ENCODE data around the gene KLHL8. TPM values are rescaled to one million over a fixed set of nuclear protein-coding genes. Genes with fewer than 3 reads are reported as not detected.
"Not testable (repeated sequence)": the region's sequence is repeated elsewhere in the genome, so short reads cannot be mapped to it uniquely, and the experiment has no call there.

KLHL8 gene
- total RNA-seq, 1 experiment from 2014 or later, result 4.6 TPM

GRCh38 chr4:87174672-87175071 is 45.7 kb downstream of the KLHL8 start:
- Histone ChIP-seq H3K36me3 (replicated peaks; ENCODE audit: control insufficient read depth, insufficient read depth, low read length) (no peaks in the 10 kb centered on the region), H3K27me3 (ENCODE audit: control insufficient read depth, insufficient read depth, low read length) (no peaks in the 10 kb centered on the region), H3K4me3 (ENCODE audit: insufficient read depth, low read depth, low read length) (no peak overlapping the region)
- DNase-seq, result no peak

GRCh38 chr4:87171944-87172343 is 48.5 kb downstream of the KLHL8 start:
- Histone ChIP-seq H3K27me3 (ENCODE audit: control insufficient read depth, insufficient read depth, low read length) (no peaks in the 10 kb centered on the region), H3K36me3 (replicated peaks; ENCODE audit: control insufficient read depth, insufficient read depth, low read length) (no peaks in the 10 kb centered on the region), H3K4me3 (ENCODE audit: insufficient read depth, low read depth, low read length) (no peak overlapping the region)
- DNase-seq, result no peak

GRCh38 chr4:87166296-87166854 is 54.0 kb downstream of the KLHL8 start:
- no peak overlapping the region for H3K4me3 ChIP-seq (ENCODE audit: insufficient read depth, low read depth, low read length)
- no peaks in the 10 kb centered on the region; the same call in 1 of the 2 replicates for H3K36me3 ChIP-seq (replicated peaks; ENCODE audit: control insufficient read depth, insufficient read depth, low read length)
- H3K27me3 ChIP-seq (ENCODE audit: control insufficient read depth, insufficient read depth, low read length), result no peaks in the 10 kb centered on the region
- no peak for DNase-seq

GRCh38 chr4:87165892-87166291 is 54.5 kb downstream of the KLHL8 start:
- H3K4me3 ChIP-seq (ENCODE audit: insufficient read depth, low read depth, low read length), result no peak overlapping the region
- H3K27me3 ChIP-seq (ENCODE audit: control insufficient read depth, insufficient read depth, low read length), result no peaks in the 10 kb centered on the region
- H3K36me3 ChIP-seq (replicated peaks; ENCODE audit: control insufficient read depth, insufficient read depth, low read length), result no peaks in the 10 kb centered on the region; the same call in 1 of the 2 replicates
- DNase-seq, result no peak

GRCh38 chr4:87153078-87153870 is 67.1 kb downstream of the KLHL8 start:
- Histone ChIP-seq H3K27me3 (ENCODE audit: control insufficient read depth, insufficient read depth, low read length) (no peaks in the 10 kb centered on the region), H3K36me3 (replicated peaks; ENCODE audit: control insufficient read depth, insufficient read depth, low read length) (no peaks in the 10 kb centered on the region), H3K4me3 (ENCODE audit: insufficient read depth, low read depth, low read length) (no peak overlapping the region)
- DNase-seq, result no peak

GRCh38 chr4:87152310-87153041 is 67.9 kb downstream of the KLHL8 start:
- Histone ChIP-seq H3K4me3 (ENCODE audit: insufficient read depth, low read depth, low read length) (no peak overlapping the region), H3K27me3 (ENCODE audit: control insufficient read depth, insufficient read depth, low read length) (no peaks in the 10 kb centered on the region), H3K36me3 (replicated peaks; ENCODE audit: control insufficient read depth, insufficient read depth, low read length) (no peaks in the 10 kb centered on the region)
- DNase-seq, result no peak

- Histone ChIP-seq H3K27me3 (ENCODE audit: control insufficient read depth, insufficient read depth, low read length) (no peaks in the 10 kb centered on the region), H3K36me3 (replicated peaks; ENCODE audit: control insufficient read depth, insufficient read depth, low read length) (no peaks in the 10 kb centered on the region), H3K4me3 (ENCODE audit: insufficient read depth, low read depth, low read length) (no peak overlapping the region)
- no peak for DNase-seq
Observed at GRCh38 chr4:87151730-87152129, 68.7 kb downstream of the KLHL8 start.

GRCh38 chr4:87150498-87151261 is 69.7 kb downstream of the KLHL8 start:
- H3K4me3 ChIP-seq (ENCODE audit: insufficient read depth, low read depth, low read length), result no peak overlapping the region

GRCh38 chr4:87147116-87147515 is 73.3 kb downstream of the KLHL8 start:
- Histone ChIP-seq H3K36me3 (replicated peaks; ENCODE audit: control insufficient read depth, insufficient read depth, low read length) (no peaks in the 10 kb centered on the region), H3K27me3 (ENCODE audit: control insufficient read depth, insufficient read depth, low read length) (no peaks in the 10 kb centered on the region), H3K4me3 (ENCODE audit: insufficient read depth, low read depth, low read length) (no peak overlapping the region)
- no peak for DNase-seq

More at GRCh38 chr4:87150498-87151261, 69.7 kb downstream of the KLHL8 start:
- Histone ChIP-seq H3K27me3 (ENCODE audit: control insufficient read depth, insufficient read depth, low read length) (no peaks in the 10 kb centered on the region), H3K36me3 (replicated peaks; ENCODE audit: control insufficient read depth, insufficient read depth, low read length) (no peaks in the 10 kb centered on the region)
- DNase-seq, result peak; percentile 48

GRCh38 chr4:87145934-87146333 is 74.5 kb downstream of the KLHL8 start:
- DNase-seq; H3K36me3 ChIP-seq (replicated peaks; ENCODE audit: control insufficient read depth, insufficient read depth, low read length); H3K4me3 ChIP-seq (ENCODE audit: insufficient read depth, low read depth, low read length); H3K27me3 ChIP-seq (ENCODE audit: control insufficient read depth, insufficient read depth, low read length): not testable (repeated sequence)

GRCh38 chr4:87144356-87144755 is 76.1 kb downstream of the KLHL8 start:
- Histone ChIP-seq H3K4me3 (ENCODE audit: insufficient read depth, low read depth, low read length) (no peak overlapping the region), H3K27me3 (ENCODE audit: control insufficient read depth, insufficient read depth, low read length) (no peaks in the 10 kb centered on the region), H3K36me3 (replicated peaks; ENCODE audit: control insufficient read depth, insufficient read depth, low read length) (peaks cover 7% of the 10 kb centered on the region)
- no peak for DNase-seq

- H3K36me3 ChIP-seq (replicated peaks; ENCODE audit: control insufficient read depth, insufficient read depth, low read length), result peaks cover 9% of the 10 kb centered on the region
- no peak for DNase-seq
- H3K27me3 ChIP-seq (ENCODE audit: control insufficient read depth, insufficient read depth, low read length), result no peaks in the 10 kb centered on the region
- no peak overlapping the region for H3K4me3 ChIP-seq (ENCODE audit: insufficient read depth, low read depth, low read length)
Observed at GRCh38 chr4:87141428-87141827, 79.0 kb downstream of the KLHL8 start.

GRCh38 chr4:87134122-87134521 is 86.3 kb downstream of the KLHL8 start:
- no peak overlapping the region for H3K4me3 ChIP-seq (ENCODE audit: insufficient read depth, low read depth, low read length)
- H3K27me3 ChIP-seq (ENCODE audit: control insufficient read depth, insufficient read depth, low read length), result no peaks in the 10 kb centered on the region
- no peak for DNase-seq
- peaks cover 26% of the 10 kb centered on the region for H3K36me3 ChIP-seq (replicated peaks; ENCODE audit: control insufficient read depth, insufficient read depth, low read length)

GRCh38 chr4:87133183-87133582 is 87.2 kb downstream of the KLHL8 start:
- no peaks in the 10 kb centered on the region for H3K27me3 ChIP-seq (ENCODE audit: control insufficient read depth, insufficient read depth, low read length)
- no peak for DNase-seq
- H3K4me3 ChIP-seq (ENCODE audit: insufficient read depth, low read depth, low read length), result no peak overlapping the region
- peaks cover 28% of the 10 kb centered on the region for H3K36me3 ChIP-seq (replicated peaks; ENCODE audit: control insufficient read depth, insufficient read depth, low read length)
